Fibroblast of the conjunctiva (primary cell): ENCODE data around the gene SAMD8.
A peak's percentile ranks its signal among the peaks of the same experiment; 100 is the strongest.

Experiments used
- DNase-seq: peaks from one replicate; pipeline ENCODE4 v3.0.0-alpha.2; 2010; ENCODE audit warnings: low read depth

The SAMD8 gene

GRCh38 chr10:75111365-75111906, at the start of gene SAMD8:
Gene SAMD8, plus strand, starts transcription at chr10:75111656. Its CDS starts 38,873 bp downstream, at chr10:75150529.
- DNase-seq, result peak; percentile 93

- DNase-seq, result no peak
Measured at GRCh38 chr10:75061709-75062505, 49.5 kb upstream of the SAMD8 start.

- DNase-seq, result peak; percentile 56
Measured at GRCh38 chr10:75062506-75063299, 48.8 kb upstream of the SAMD8 start.

- no peak for DNase-seq
Measured at GRCh38 chr10:75063461-75064230, 47.8 kb upstream of the SAMD8 start.

GRCh38 chr10:75065076-75065475, 46.4 kb upstream of the SAMD8 start:
- DNase-seq, result no peak

GRCh38 chr10:75066271-75066670, 45.2 kb upstream of the SAMD8 start:
- no peak for DNase-seq

GRCh38 chr10:75067272-75067671, 44.2 kb upstream of the SAMD8 start:
- DNase-seq, result no peak

GRCh38 chr10:75068523-75068922, 42.9 kb upstream of the SAMD8 start:
- no peak for DNase-seq

GRCh38 chr10:75070476-75070875, 41.0 kb upstream of the SAMD8 start:
- no peak for DNase-seq

- no peak for DNase-seq
Measured at GRCh38 chr10:75070961-75071428, 40.5 kb upstream of the SAMD8 start.

GRCh38 chr10:75071756-75072155, 39.7 kb upstream of the SAMD8 start:
- no peak for DNase-seq

- no peak for DNase-seq
Measured at GRCh38 chr10:75072727-75073126, 38.7 kb upstream of the SAMD8 start.

GRCh38 chr10:75073442-75073841, 38.0 kb upstream of the SAMD8 start:
- DNase-seq, result no peak

- DNase-seq, result no peak
Measured at GRCh38 chr10:75074711-75075445, 36.6 kb upstream of the SAMD8 start.

GRCh38 chr10:75076348-75076747, 35.1 kb upstream of the SAMD8 start:
- no peak for DNase-seq

GRCh38 chr10:75079436-75080083, 31.9 kb upstream of the SAMD8 start:
- DNase-seq, result no peak

GRCh38 chr10:75080554-75080953, 30.9 kb upstream of the SAMD8 start:
- no peak for DNase-seq

- DNase-seq, result no peak
Measured at GRCh38 chr10:75081379-75081778, 30.1 kb upstream of the SAMD8 start.

GRCh38 chr10:75083972-75084833, 27.3 kb upstream of the SAMD8 start:
- DNase-seq, result peak; percentile 4

- no peak for DNase-seq
Measured at GRCh38 chr10:75084834-75085384, 26.5 kb upstream of the SAMD8 start.
